ENCODE results near the gene OR4A5.
"Not testable (repeated sequence)": the region's sequence is repeated elsewhere in the genome, so short reads cannot be mapped to it uniquely, and the experiment has no call there.

The OR4A5 gene, protein sequence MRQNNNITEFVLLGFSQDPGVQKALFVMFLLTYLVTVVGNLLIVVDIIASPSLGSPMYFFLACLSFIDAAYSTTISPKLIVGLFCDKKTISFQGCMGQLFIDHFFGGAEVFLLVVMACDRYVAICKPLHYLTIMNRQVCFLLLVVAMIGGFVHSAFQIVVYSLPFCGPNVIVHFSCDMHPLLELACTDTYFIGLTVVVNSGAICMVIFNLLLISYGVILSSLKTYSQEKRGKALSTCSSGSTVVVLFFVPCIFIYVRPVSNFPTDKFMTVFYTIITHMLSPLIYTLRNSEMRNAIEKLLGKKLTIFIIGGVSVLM

DNA sequence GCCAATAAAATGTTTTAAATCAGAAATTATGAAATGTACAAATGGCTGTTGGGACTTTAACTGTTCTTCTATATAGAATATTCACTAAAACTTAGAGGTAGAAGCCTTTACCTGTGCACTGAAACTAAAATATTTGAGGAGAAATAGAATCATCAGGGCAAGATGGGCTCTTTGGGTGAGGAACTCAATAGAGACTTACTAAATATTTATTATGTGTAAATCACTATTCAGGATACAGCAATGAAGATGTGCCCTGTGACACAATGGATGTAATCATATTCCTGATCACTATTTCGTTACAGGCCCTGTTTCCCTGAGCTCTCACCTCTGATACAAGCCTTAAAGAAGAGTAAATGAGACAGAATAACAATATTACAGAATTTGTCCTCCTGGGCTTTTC is at the start of gene OR4A5:
OR4A5 (plus strand) TSS at position 301 of the 400 bp plus-strand sequence; CDS start at position 354, 53 bp downstream.
- H3K27ac ChIP-seq; DNase-seq (ENCODE audit: low read depth, low spot score): not testable (repeated sequence)

DNA sequence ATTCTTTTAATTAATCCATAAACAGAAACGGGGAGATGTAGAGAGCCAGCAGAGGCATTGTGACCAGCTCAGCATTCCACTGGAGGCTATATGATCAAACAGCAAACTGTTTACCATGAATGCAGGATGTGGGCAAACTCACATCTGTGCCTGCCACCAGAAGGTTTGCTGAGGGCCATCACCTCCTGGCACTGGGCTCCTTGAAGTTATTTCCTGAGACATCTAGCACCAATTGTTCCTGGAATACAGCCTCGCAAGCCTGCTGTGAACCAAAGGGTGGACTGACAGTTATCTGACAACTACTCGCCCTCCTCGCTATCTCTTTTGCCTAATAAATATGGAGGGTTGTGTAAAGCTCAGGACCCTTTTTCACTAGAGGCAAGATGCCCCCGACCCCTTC is 13.5 kb downstream of the OR4A5 start:
- not testable (repeated sequence) for H3K27ac ChIP-seq; DNase-seq (ENCODE audit: low read depth, low spot score)

Measured in epithelial cell of prostate (primary cell).